Testis (tissue), 3 donors: ENCODE measurements around the gene HNRNPK. TPM values are rescaled to one million over a fixed set of nuclear protein-coding genes. Genes with fewer than 3 reads are reported as not detected.
A peak's percentile ranks its signal among the peaks of the same experiment; 100 is the strongest.

Source experiments
- DNase-seq: peaks from one replicate; pipeline ENCODE4 v3.0.0-alpha.2; 2019
- H3K27ac ChIP-seq, 2 donors: fragments of 200-600 bp; sonication (generic); one replicate each; pipeline ENCODE4 v1.5.1; 2019
- H3K27me3 ChIP-seq: fragments of 200-600 bp; sonication (generic); one replicate; pipeline ENCODE4 v1.5.1; 2019
- H3K36me3 ChIP-seq: fragments of 200-600 bp; sonication (generic); one replicate; pipeline ENCODE4 v1.5.1; 2017; ENCODE audit warnings: low read depth; ENCODE audit errors: missing control alignments
- H3K4me1 ChIP-seq: fragments of 200-600 bp; sonication (generic); one replicate; pipeline ENCODE4 v1.5.1; 2019
- H3K4me3 ChIP-seq, 2 donors: fragments of 200-600 bp; sonication (generic); one replicate each; pipeline ENCODE4 v1.5.1; 2017 to 2019
- H3K9me3 ChIP-seq: fragments of 200-600 bp; sonication (generic); one replicate; pipeline ENCODE4 v1.5.1; 2017
- POLR2A ChIP-seq: fragments of 450-650 bp; IDR thresholded peaks from one replicate; pipeline ENCODE4 v1.6.1; 2017; ENCODE audit warnings: antibody characterized with exemption, mild to moderate bottlenecking, moderate library complexity
- WGBS, 2 donors: methylation state at CpG; one replicate each; pipeline ENCODE4 v1.1.5; 2018; 5-methylcytosine and 5-hydroxymethylcytosine counted together
- intact Hi-C: fragments of 100-400 bp; cut with DNase I; formaldehyde crosslinking; loops from one replicate; pipeline ENCODE4 v1.15.1; 2023; ENCODE audit warnings: low total_unique reads
- polyA plus RNA-seq: library from polyadenylated mRNA; stranded (reverse); fragments of 350-450 nt; fragmentation: Illumina TruSeq; extraction: RNeasy Lipid Tissue Mini Kit (QIAGEN cat#74804); gene quantifications from one replicate; pipeline ENCODE4 v1.2.3, GENCODE V29; 2014; ENCODE audit warnings: low read depth, low replicate concordance; ENCODE audit not compliant: insufficient read depth
- total RNA-seq, 2 donors: library from RNA; depleted of rRNA; stranded (reverse); fragments of >200 nt; gene quantifications; one replicate each; pipeline ENCODE4 v1.2.3, GENCODE V29; 2016
- TF ChIP-seq, protein P1 (sequence below), 3 experiments: fragments of 450-650 bp in 2 of 3; fragments of 200-600 bp in 1 of 3; sonication (generic) in 1 of 3; IDR thresholded peaks; one replicate each; pipeline ENCODE4 v1.5.1; 2016 to 2019; ENCODE audit warnings: antibody characterized with exemption in 3 of 3, mild to moderate bottlenecking in 2 of 3, moderate library complexity in 1 of 3

HNRNPK gene
- total and polyA plus RNA-seq, 3 donors from 2014 or later: 415 to 508 (median 496) TPM

DNA sequence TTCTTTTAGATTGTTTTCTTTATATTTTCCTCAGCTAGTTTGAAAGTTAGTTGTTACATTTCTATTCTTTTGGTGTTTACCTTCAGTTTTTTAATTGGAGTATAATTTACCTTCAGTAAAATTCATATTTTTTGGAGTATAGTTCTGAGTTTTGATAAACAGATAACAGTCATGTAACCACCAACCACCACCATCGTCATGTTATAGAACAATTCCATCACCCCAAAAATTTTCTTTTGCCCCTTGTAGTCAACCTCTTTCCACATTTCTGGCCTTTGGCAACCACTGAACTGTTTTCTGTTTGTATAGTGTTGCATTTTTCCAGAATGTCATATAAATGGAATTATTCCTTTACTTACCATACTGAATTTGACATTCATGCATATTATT is 7.4 kb upstream of the HNRNPK start:
- no peaks in the 10 kb centered on the region for H3K27me3 ChIP-seq
- 93 to 97% methylated on average over 1 of the region's 1 CpG for WGBS, 2 donors
- TF ChIP-seq, protein P1, sequence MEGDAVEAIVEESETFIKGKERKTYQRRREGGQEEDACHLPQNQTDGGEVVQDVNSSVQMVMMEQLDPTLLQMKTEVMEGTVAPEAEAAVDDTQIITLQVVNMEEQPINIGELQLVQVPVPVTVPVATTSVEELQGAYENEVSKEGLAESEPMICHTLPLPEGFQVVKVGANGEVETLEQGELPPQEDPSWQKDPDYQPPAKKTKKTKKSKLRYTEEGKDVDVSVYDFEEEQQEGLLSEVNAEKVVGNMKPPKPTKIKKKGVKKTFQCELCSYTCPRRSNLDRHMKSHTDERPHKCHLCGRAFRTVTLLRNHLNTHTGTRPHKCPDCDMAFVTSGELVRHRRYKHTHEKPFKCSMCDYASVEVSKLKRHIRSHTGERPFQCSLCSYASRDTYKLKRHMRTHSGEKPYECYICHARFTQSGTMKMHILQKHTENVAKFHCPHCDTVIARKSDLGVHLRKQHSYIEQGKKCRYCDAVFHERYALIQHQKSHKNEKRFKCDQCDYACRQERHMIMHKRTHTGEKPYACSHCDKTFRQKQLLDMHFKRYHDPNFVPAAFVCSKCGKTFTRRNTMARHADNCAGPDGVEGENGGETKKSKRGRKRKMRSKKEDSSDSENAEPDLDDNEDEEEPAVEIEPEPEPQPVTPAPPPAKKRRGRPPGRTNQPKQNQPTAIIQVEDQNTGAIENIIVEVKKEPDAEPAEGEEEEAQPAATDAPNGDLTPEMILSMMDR (IDR thresholded peaks at IDR 0.05): no peak
- TF ChIP-seq POLR2A: no peak
- H3K4me3 ChIP-seq: no peak overlapping the region
- no peaks in the 10 kb centered on the region for H3K36me3 ChIP-seq
- intact Hi-C loops: no loop called here
- DNase-seq: no peak
- no peak overlapping the region for H3K27ac ChIP-seq
- no peaks in the 10 kb centered on the region for H3K9me3 ChIP-seq
- H3K4me1 ChIP-seq: no peaks in the 10 kb centered on the region

DNA sequence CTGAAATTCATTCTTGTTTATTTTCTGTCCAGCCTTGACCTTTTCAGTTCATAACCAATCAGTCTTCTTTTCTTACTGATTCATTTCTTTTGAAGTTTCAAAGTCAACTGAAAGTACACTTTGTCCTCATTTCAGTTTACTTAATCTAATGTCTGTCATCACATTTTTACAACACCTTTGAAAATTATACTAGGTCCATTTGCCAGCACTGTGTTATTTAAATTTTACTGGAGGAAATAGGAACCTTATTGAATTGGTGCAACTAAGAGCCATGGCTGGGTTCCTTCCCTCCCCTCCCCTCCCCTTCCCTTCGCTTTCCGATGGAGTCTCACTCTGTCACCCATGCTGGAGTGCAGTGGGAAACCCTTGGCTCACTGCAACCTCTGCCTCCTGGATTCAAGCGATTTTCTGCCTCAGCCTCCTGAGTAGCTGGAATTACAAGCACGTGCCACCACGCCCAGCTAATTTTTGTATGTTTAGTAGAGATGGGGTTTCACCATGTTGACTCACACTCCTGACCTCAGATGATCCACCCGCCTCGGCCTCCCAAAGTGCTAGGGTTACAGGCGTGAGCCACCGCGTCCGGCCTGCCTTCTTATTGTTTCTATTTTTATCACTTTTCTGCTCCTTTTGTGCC is 6.9 kb upstream of the HNRNPK start:
- Histone ChIP-seq H3K27me3 (no peaks in the 10 kb centered on the region), H3K4me1 (no peaks in the 10 kb centered on the region), H3K36me3 (no peaks in the 10 kb centered on the region), H3K27ac (no peak overlapping the region), H3K4me3 (no peak overlapping the region), H3K9me3 (no peaks in the 10 kb centered on the region)
- WGBS, 2 donors: 75 to 87% methylated on average over 11 of the region's 11 CpGs
- no peak for DNase-seq
- intact Hi-C loops: no loop called here
- TF ChIP-seq, protein P1 (IDR thresholded peaks at IDR 0.05): no peak
- no peak for TF ChIP-seq POLR2A

DNA sequence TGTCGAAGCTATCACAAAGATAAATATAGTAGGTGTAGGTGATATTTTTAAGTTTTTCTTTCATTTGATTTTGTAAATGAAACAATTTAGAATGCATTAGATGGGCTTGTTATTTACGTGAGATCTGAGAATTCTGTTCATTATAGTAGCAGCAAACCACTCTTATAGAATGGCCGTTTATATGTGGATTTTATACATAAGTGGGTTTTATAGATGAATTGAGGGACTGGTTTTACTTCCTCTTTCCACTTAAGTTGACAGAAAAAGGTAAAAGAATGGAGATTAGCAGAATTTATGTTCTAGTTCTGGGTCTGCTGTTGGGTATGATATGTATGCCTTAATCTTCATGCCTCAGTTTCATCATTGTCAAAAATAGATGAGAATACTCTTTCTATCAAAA is 6.2 kb upstream of the HNRNPK start:
- 90 to 92% methylated on average over 3 of the region's 3 CpGs for WGBS, 2 donors
- H3K27me3 ChIP-seq: no peaks in the 10 kb centered on the region
- no peak for DNase-seq
- TF ChIP-seq, protein P1 (IDR thresholded peaks at IDR 0.05): no peak
- no peak for TF ChIP-seq POLR2A
- H3K9me3 ChIP-seq: no peaks in the 10 kb centered on the region
- H3K4me3 ChIP-seq: no peak overlapping the region
- no peak overlapping the region for H3K27ac ChIP-seq
- intact Hi-C loops: no loop called here
- peaks cover 5% of the 10 kb centered on the region for H3K4me1 ChIP-seq
- H3K36me3 ChIP-seq: no peaks in the 10 kb centered on the region

DNA sequence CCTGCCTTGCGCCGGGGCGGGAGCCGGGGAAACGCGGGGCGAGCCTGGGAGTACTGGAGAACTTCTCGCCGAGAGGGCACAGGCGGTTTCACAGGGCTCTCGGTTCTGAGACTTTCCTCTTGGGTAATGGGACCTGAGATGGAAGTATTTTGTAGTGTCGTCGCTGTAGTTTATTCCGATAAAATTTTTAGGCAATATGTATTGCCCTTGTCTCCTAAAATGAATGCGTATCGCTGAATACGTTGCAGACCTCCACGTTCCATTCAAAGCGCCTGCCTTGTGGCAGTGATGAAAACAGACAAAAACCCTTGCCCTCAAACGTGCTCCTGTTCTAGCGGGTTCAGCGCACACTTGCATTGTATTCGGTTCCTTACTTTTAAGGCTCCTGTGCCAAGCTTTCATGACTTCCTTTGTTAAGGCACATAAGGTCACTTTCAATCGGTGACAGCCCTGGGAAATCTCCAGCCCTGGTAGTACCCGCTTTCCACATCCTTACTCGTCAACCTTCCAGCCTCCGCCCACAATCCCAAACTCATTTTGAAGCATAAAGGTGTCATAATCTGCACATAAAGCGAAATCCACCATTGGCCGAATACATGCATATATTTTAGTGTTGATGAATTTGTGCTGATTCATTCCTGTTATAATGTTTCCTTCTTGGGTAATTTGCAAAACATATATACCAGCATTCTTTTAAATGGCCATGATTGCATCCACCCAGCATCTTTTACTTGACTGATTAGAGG is 1.3 kb upstream of the HNRNPK start:
- H3K4me1 ChIP-seq: peaks cover 12% of the 10 kb centered on the region
- peak overlapping the region; percentile 81 to 94 for H3K4me3 ChIP-seq
- no peak for TF ChIP-seq POLR2A
- TF ChIP-seq, protein P1 (IDR thresholded peaks at IDR 0.05): no peak
- WGBS, 2 donors: 2 to 3% methylated on average over 28 to 29 of the region's 29 CpGs
- DNase-seq: peak; percentile 63
- no peaks in the 10 kb centered on the region for H3K27me3 ChIP-seq
- H3K9me3 ChIP-seq: no peaks in the 10 kb centered on the region
- intact Hi-C loops: no loop called here
- no peaks in the 10 kb centered on the region for H3K36me3 ChIP-seq
- peak overlapping the region; percentile 98 to 100 for H3K27ac ChIP-seq
